DLD1 (cell line): ENCODE results near the gene DLGAP3.

Source experiments
- in situ Hi-C: cut with HindIII; loops from 2 replicates; pipeline ENCODE4 v1.10.0; 2017; ENCODE audit warnings: low sequenced_read_pairs

Gene DLGAP3

DNA sequence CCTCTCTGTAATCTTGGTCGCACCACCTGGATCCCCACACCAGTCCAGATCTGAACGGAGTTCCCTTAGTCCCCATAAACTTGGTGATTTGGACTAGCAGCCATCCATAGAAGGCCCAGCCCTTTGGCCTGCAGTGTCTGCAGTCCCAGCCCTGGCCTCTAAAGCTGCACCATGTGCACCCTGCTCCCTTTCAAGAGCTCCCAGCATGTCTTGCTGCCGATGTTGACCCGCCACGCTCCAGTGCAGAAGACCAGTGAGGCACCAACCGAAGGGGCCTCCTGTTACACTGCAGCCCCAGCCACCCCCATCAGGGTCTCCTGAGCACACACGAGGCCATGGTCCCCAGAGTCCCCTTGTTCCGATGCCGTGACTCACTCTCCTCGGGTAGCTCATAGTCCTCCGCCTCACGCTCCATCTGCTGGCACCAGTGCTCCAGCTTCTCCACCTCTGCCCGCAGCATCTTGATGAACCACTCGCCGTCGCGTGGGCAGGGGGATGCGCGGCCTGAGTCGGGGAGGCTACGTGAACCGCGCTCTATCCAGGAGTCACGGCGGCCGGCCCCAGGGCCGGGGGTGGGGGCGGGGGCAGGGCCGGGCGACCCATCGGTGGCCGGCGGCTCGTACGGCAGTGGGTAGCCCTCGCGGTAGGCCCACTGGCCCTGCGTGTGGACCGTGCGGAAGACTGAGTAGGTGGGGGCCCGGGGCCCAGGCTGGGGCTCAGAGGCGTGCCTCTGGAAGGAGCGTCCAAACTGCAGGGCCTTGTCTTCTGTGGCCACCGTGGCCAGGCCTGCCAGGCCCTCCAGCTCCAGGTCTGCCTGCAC lies 61.0 kb downstream of the DLGAP3 start:
- in situ Hi-C loops = no loop called here

DNA sequence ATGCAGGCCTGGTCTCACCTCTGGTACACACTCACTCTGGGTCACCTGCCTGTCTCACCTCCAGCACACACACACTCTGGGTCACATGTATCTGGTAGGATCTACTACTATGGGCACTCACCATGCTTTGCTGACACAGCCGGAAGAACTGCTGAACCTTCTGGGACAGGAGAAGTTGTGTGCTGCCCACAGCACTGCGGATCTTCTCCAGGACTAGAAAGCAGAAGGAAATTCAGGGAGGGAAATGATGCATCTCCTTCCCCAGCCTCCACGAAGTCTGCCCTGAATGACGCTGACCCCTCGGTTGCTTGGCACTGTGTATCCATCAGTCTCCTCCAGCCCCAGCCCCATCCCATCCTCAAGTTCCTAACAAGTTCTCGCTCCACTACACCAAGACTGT lies 62.0 kb downstream of the DLGAP3 start:
- in situ Hi-C loops = no loop called here

DNA sequence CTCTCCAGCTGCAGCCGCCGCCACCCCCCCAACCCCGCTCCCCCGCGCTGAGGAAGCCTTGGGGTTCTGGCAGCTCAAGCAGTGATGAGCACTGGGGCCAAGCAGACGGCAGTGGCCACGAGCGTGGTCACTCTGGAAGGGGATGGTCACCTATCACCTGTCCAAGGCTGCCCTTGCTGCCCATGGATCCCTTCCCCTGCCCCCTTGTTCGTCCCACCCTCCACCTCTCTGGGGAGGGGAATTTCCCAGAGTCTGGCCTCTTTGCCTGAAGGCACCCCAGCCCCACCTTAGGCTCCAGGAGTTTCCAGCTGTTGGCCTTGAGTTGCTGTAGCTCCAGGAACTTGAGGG lies 62.7 kb downstream of the DLGAP3 start:
- in situ Hi-C loops = no loop called here

DNA sequence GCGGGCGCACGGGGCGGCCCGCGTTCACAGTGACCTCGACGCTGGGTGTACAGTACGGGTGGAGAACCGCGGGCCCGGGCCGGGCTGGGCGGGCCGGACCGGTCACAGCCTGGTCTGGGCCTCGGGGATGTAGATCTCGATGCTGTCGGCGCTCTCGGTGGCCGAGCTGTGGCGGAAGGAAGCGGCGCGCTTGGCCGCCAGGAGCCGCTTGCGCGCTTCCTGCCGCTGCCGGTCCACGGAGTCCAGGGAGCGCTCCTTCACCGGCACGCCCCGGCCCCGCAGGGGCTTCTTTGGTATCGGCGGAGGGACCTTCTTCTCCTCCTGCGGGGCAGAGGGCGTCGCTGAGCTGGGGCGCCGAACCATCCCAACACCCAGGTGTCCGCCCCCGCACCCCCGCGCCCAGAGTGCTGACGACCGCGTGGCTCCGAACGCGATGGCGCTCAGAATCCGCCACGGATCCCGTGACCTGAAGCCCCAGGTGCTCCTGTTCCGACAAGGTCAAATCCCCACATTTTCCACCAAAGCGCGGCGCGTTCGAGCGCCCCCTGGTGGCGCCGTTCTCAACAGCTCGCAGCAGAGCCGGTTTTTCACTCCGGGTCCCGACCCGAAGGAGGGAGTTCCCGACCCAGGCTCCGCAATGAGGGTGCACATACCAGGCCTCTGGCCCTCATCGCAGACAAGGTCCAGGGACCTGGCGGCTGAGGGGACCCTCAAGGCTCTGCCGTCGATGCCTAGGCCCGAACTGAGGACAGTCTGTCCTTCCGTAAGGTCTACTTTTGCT lies 63.3 kb downstream of the DLGAP3 start:
- in situ Hi-C loops = no loop called here

DNA sequence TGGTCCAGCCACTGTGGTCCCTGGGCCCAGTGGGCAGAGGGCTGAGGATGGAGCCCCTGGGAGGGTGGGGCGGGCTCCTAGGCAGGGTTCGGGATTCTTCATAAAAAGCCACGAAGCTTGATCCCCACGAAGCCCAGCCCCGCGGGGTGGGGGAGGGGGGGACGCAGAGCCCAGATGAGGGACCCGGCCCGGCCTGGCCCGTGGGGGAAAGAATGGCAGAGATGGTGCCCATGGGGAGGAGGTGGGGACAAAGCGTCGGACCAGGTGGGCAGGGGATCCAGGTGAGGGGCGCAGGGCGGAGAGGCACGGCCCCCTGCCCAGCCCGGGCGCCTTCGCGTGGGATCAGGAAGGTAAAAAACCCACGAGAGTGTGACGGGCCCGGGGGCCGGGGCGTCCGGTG lies 63.9 kb downstream of the DLGAP3 start:
- in situ Hi-C loops = no loop called here

DNA sequence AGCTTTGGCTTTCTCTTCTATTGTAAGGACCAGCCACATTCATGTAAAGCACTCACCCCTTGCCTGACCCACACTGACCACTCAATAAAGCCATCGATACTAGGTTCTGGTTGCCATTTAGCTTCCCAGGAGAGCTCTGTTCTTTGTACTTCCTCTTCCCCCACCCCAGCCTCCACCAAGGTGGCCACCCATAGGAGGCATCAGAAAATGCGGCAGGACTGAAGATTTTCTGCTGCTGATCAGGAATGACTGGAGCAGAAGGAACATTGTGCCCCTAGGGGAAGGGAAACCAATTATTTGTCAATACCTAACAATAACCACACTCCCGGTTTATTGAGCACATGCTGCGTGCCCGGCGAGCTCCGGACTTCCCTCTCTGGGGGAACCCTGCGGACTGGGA lies 64.7 kb downstream of the DLGAP3 start:
- in situ Hi-C loops = no loop called here

DNA sequence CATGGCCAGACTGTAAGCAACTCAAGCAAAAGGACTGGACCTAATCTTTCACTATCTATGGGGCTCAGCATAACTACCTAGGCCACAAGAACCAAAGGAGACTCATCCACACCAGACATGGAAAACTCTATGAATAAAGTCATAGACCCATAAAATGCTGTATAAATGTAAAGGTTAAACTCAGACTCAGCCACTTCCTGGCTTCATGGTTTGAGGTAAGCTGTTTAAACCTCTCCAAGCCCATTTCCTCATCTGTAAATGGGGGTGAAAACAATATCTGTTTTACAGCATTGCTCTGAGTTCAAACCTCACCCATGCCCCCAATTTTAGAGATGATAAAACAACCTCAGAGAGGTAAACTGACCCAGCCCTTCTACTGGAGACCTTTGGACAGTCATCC lies 65.9 kb downstream of the DLGAP3 start:
- in situ Hi-C loops = no loop called here

DNA sequence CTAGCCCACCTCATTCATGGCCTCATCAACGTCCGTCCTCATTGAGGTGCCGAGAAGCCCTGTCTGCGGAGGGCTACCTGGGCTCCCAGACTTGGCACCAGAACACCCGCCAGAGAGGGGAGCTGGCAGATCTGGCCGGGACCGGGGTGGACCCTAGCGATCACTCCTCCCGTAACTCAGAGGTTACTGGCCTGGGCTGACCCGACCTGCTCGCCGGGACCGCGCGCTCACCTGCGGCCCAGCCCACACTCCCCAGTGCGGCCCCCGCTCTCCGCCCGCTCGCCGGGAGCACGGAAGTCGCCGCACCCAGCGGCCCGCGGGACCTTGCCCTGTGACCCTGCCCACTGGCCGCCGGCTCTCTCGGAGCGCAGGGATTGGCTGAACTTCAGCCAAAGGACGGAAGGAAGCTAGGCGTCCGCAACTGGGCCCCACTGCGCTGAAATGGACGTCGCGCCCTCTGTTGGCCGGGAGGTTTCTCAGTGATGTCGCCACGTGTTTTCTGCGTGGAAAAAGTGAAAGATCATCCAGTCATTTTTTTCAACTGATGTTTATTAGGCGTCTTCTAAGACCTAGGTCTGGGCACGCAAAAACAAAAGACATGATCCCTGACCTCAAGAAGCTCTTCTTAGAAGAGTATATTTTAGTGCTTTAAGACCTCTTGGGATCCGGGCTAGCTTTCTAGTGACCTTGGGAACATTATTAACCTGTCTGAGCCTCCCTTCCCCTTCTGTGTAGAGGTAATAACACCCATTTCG lies 69.8 kb downstream of the DLGAP3 start, which contains the start of gene SMIM12:
Gene SMIM12 (minus strand): TSS at position 304 of the 755 bp plus-strand sequence. CDS start 3,772 bp downstream, outside the sequence.
- in situ Hi-C loops = no loop called here

DNA sequence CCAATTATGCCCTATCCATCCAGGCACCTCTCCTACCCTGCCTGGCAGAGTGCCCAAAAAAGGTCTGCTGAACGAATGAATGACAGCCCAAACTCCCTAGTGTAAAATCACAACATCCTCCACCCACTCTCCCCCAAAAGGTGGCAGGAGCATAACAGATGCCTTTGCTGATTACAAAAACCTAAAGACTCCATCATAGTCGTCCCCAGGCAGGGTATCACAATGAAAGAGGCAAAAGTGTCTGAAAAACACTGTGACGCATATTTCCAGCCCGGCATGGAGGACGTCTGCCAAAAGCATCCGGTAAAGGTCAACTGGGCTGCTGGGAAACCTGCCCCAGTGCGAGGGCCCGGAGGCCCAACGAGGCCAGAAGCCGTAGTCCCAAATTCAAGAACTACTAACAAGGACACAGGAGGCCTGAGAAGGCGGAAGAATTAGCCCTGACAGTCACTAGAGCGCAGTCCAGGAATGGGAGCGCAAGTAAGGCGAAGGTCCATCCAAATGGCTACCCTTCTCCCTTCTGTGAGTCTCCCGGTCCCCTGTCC lies 70.5 kb downstream of the DLGAP3 start:
- in situ Hi-C loops = no loop called here

DNA sequence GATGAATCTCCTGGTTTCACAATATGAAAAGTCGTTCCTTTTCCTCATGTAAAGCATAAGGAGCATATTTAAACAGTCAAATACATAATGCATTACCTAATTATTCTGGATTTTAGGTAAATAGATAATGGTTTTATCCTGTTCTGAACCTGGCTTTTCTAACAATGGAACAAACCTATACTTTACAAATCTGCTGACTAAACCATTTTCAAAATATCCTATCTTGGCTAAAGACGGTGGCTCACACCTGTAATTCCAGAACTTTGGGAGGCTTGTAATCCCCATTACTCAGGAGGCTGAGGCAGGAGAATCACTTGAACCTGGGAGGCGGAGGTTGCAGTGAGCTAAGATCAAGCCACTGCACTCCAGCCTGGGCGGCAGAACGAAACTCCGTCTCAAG lies 72.8 kb downstream of the DLGAP3 start:
- in situ Hi-C loops = no loop called here

DNA sequence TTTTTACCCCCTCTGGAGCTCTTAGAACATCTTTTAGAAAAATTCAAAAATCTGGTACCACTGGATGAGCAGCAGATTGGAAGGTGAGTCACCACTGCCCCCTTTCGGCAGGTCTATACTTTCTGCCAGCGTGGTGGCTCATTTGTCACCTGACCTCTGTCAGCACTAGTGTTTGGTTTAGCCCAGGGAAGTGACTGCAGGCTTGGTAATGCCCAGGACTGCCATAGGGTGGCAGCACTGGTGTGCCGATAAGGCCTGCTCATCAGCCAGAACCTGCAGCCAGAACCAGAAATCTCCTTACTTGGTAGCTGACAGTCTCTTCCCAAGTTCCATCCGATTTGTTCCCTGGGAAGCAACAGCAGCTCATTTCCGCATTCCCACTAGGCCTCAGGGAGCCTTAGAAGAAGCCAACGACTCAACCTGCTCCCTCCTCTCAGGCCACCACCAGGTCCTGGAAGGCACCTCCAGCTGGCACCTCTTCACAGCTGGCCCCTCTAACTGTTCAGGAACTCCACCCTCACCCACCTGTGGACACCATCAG lies 76.7 kb downstream of the DLGAP3 start:
- in situ Hi-C loops = no loop called here

DNA sequence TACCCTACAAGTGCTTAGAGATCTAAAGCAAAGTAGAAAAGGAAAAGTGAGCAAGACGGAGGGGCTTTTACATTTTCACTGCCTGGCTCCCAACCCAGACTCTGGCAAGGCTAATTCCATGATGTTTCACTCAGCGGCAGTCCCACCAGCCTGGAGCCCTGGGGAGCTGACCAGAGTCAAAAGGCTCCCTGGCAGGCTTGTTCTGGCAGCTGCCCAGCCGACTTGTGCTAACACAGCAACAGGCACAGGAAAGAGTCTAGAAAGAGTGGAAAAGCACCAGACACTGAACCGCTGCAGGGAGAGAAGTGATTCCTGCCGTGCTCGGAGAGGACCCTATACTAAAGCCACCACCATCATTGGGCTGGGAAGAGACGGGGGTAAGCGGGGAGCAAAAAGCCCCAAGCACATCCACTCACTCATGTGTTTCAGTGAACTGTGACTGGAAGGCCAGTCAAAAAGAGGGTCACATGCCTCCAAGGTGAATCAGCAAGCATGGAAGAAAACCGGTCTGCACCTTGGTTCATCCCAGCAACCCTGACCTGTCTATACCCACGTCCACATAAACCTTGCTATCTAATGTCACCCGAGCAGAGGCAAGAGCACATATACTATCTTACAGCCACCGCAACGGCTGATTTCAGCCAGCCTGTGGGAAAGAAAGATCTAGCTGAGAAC lies 77.9 kb downstream of the DLGAP3 start:
- in situ Hi-C loops = no loop called here

DNA sequence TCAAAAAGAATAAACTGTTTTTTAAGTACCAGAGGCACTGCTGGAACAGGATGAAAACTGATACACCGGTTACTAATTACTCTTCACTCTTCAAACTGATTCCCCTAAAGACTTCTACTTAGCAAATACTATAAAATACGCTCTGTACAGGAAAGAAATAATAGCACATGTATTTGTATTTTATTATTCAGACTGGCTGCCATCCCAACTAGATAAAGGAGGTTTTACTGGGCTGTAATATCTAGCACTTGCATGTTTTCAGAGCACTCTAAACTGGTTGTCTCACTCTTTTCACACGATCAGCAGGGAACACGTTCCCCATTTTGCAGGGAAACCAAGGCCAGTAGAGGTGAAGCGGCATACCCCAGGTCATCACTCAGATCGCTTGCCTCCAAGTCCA lies 79.1 kb downstream of the DLGAP3 start:
- in situ Hi-C loops = no loop called here

DNA sequence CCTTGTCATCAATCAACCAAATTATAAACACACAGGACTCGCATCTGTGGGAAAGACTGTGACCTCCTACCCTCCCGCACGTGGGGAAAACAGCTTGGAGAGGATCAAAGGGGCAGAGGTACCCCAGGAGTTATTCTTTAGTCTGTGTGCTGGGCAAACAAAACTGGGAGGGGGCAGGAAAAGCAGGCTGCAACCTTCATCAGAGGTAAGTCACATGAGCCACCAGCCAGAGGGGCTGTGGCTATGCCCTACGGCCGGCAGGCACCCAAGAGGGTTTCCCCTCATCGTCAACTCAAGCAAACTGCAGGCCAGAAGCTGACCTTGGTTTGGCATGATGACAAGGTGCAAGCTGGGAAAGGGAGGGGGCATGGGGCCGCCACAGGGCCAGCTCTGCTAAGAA lies 82.4 kb downstream of the DLGAP3 start:
- in situ Hi-C loops = no loop called here

DNA sequence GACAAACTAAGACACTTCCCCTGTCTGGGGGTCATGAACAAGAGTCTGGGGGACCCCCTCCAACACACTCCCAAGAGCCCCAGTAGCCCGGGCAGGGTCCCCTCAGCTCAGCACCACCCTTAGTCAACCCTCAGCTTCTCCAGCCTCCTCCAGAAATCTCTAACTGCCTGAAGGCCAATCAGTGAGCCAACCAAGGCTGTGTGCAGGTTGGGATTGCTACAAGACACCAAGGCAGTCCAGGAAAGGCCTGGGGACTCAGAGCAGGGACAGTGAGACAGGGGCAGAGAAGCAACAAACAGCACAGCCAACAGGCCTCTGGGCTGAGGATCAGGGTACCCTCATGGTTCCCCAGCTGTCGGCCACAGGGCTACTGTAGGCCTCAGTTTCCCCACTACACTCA lies 83.2 kb downstream of the DLGAP3 start:
- in situ Hi-C loops = no loop called here

DNA sequence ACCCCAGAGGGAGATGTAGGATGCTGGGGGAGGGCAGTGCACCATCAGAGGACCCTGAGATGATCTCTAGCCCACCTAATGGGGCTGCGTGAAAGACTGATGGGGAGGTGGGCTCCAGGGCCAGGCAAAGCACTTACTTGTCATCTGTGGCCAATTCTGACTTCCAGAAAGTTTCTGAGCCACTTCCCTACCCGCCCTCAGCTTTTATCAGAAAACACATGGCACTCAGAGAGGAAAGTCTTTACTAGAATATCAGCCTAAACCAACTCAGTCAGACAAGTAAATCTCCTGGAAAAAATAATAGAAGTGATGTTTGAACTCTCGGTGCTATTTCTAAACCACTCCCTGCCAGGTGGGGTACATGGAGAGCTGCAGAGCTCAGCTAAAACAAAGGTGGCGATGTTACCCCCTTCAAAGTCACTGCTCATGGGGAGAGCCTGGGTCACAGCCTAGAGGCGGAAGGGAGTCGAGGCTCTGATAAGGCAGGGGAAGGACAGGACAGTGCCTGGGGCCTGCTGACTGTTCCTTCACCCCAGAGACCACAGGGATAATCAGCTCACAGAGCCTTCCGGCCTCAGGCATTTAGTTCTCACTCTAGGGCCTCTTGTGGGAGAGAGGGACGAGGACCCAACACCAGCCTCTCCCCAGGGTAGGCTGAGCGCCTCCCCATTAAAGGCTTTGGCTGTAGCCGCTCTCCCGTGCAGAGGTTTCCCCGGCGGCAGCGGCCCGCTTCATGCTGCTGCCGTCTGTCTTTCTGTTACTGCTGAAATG lies 84.1 kb downstream of the DLGAP3 start:
- in situ Hi-C loops = no loop called here

DNA sequence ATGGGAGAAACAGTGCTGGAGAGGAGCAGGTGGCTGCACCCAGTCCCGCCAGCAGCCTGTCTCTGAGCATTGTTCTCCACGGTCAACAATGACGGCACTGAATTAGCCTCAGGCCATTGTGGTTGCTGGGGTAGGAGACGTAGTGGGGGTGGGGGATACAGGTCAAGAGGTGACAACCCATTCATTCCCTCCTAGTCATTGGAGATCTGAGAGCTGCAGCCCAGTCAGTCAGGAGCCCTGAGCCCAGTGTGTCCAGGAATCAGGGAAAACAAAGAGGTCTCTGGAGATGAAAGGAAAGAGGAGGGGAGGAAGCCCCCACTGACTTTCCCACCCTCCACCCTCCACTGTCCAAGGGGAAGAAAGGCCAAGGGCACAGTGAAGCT lies 85.2 kb downstream of the DLGAP3 start:
- in situ Hi-C loops = no loop called here

DNA sequence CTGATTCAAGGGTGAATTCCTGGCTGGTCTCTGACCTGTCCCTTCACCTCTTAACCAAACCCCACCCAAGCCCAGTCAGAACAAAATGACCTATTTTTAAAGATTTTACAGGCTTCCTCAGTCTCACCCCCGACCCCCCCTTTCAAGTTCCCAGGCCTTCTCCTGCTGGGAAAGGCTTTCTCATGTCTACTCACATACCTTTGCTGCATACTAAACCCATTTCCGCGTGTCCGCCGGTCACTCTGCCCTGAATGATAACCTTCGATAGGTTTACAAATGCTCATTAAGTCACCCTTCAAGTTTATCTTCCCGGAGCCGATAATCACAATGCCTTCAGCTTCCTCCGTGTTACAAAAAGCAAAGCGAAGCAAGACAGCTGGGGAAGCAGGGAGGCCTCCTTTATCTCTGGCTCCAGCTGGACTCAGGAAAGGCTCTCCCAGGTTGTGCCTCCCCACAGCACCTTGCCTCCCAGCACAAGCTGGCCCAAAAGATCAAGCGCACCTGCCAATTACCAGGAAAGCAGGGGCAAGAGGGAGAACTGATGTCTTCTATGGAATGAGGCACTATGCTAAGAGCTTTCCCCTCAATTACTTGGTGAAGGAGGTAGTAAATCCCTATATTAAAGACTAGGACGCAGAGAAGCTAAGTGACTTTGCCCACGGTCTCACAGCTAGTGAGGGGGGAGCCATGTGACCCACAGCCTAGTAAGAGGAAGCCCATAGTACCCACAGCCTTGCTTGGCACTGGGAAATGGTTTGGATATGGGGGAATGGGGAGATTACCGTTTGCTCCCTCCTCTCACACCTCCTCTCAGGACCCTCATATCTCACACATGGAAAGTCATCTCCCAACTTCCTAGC lies 85.8 kb downstream of the DLGAP3 start:
- in situ Hi-C loops = no loop called here

DNA sequence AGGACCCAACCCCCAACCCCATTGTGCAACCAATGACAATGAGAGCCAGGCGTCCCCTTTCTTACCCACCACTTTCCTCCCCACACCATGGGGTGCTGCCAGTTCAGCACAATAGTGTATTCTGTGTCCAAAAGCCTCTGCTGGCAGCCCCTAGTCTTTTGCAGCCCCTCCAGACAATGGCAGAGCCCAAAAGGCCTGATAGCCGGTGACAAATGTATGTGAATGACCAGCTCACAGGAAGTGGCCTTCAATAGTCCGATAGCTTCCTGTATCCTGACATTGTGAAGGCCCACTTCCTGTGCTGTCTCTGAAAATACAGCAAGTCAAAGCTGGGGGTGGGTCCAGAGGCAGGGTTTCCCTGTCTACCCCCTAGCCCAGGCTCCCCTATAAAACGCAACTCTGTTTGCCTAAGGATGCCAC lies 86.5 kb downstream of the DLGAP3 start:
- in situ Hi-C loops = no loop called here
